ENCODE results near the gene BBS2.

DNA sequence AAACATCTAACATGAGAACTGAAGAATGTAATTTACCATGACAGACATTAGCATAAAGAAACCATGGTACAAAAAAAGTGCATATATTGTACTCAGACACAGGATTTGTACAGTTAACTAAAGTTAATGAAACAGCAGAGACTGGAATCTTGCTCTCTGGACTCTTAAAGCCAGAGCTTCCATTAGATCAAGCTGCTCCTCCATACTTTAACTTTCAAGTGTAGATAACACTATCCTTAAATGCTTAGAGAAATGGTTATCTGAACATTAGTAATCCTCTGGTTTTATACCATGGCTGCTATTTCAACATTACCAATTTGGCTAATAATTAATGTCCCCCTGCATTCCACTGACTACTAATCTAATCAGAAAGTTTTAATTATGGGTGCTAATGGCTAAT lies 71.8 kb downstream of the BBS2 start:
- TF ChIP-seq SMAD1 (IDR thresholded peaks at IDR 0.05; ENCODE audit: low read depth, low read length, partially characterized antibody) (no peak), SREBF2 (CRISPR knock-in tag; IDR thresholded peaks at IDR 0.05) (no peak), ARID1B (IDR thresholded peaks at IDR 0.05) (no peak), ZNF232 (CRISPR knock-in tag; IDR thresholded peaks at IDR 0.05) (no peak), ZNF121 (CRISPR knock-in tag; conservative IDR thresholded peaks at IDR 0.05) (no peak), PPARD (CRISPR knock-in tag; IDR thresholded peaks at IDR 0.05) (no peak), IFI16 (CRISPR knock-in tag; IDR thresholded peaks at IDR 0.05) (no peak), TAF1 (IDR thresholded peaks at IDR 0.05; ENCODE audit: control insufficient read depth, extremely low read depth, insufficient read depth, low read length, severe bottlenecking) (no peak), SAFB2 (IDR thresholded peaks at IDR 0.05; ENCODE audit: borderline replicate concordance, low read depth, low read length, severe bottlenecking) (no peak), GABPA (tag; conservative IDR thresholded peaks at IDR 0.05; ENCODE audit: low read depth) (no peak), ZNF3 (CRISPR knock-in tag; IDR thresholded peaks at IDR 0.05) (no peak), CBX2 (IDR thresholded peaks at IDR 0.05; ENCODE audit: insufficient read depth, low read length, poor library complexity, severe bottlenecking) (no peak)
- TF ChIP-seq, protein P1, sequence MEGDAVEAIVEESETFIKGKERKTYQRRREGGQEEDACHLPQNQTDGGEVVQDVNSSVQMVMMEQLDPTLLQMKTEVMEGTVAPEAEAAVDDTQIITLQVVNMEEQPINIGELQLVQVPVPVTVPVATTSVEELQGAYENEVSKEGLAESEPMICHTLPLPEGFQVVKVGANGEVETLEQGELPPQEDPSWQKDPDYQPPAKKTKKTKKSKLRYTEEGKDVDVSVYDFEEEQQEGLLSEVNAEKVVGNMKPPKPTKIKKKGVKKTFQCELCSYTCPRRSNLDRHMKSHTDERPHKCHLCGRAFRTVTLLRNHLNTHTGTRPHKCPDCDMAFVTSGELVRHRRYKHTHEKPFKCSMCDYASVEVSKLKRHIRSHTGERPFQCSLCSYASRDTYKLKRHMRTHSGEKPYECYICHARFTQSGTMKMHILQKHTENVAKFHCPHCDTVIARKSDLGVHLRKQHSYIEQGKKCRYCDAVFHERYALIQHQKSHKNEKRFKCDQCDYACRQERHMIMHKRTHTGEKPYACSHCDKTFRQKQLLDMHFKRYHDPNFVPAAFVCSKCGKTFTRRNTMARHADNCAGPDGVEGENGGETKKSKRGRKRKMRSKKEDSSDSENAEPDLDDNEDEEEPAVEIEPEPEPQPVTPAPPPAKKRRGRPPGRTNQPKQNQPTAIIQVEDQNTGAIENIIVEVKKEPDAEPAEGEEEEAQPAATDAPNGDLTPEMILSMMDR (IDR thresholded peaks at IDR 0.05 in 2 of 3, conservative IDR thresholded peaks at IDR 0.05 in 1 of 3; ENCODE audit: insufficient read depth in 2 of 3, low read depth in 1 of 3, low read length in 3 of 3): no peak
- TF ChIP-seq, protein P2, sequence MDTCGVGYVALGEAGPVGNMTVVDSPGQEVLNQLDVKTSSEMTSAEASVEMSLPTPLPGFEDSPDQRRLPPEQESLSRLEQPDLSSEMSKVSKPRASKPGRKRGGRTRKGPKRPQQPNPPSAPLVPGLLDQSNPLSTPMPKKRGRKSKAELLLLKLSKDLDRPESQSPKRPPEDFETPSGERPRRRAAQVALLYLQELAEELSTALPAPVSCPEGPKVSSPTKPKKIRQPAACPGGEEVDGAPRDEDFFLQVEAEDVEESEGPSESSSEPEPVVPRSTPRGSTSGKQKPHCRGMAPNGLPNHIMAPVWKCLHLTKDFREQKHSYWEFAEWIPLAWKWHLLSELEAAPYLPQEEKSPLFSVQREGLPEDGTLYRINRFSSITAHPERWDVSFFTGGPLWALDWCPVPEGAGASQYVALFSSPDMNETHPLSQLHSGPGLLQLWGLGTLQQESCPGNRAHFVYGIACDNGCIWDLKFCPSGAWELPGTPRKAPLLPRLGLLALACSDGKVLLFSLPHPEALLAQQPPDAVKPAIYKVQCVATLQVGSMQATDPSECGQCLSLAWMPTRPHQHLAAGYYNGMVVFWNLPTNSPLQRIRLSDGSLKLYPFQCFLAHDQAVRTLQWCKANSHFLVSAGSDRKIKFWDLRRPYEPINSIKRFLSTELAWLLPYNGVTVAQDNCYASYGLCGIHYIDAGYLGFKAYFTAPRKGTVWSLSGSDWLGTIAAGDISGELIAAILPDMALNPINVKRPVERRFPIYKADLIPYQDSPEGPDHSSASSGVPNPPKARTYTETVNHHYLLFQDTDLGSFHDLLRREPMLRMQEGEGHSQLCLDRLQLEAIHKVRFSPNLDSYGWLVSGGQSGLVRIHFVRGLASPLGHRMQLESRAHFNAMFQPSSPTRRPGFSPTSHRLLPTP (IDR thresholded peaks at IDR 0.05; ENCODE audit: borderline replicate concordance, extremely low read depth, insufficient read length): no peak

Data from K562 (cell line).